ENCODE data around the gene ADCY9. TPM values are rescaled to one million over a fixed set of nuclear protein-coding genes. Genes with fewer than 3 reads are reported as not detected.
A peak's percentile ranks its signal among the peaks of the same experiment; 100 is the strongest.

The ADCY9 gene
- total and polyA plus RNA-seq, 2 experiments from 2014 or later, result 2.2 to 18.3 TPM

DNA sequence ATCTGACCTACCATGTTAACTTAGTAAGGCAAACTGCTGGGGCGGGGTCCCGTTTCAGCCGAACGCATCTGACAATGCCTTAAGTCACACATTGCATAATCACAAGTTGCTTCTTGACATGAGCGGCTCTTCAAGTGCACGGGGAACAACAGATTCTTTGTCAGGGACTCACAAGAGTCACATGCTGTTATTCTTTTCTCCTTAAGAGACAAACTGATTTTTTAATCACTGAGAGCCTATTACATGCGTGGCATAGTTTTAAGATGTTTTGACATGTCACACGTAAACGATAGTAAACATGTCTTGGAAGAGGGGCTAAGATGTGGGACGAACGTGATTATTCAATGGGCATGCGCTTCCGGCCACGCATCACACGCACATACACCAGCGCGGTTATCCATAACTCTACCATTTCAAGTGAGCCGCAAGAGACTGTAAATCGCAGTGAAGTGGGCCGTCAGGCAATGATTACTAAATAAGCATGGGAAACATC, 63.4 kb downstream of the ADCY9 start:
- peaks cover 19% of the 10 kb centered on the region for H3K4me1 Mint-ChIP-seq
- no peaks in the 10 kb centered on the region for H3K36me3 ChIP-seq (ENCODE audit: insufficient read depth)
- H3K9me3 Mint-ChIP-seq, result no peaks in the 10 kb centered on the region; the same call in 2 of the 3 replicates
- no peak overlapping the region for H3K4me2 ChIP-seq
- H3K27me3 ChIP-seq (ENCODE audit: insufficient read depth), result no peaks in the 10 kb centered on the region
- H3K36me3 Mint-ChIP-seq (ENCODE audit: low read depth), result no peaks in the 10 kb centered on the region
- no peak overlapping the region for H2AFZ ChIP-seq
- H3K4me3 Mint-ChIP-seq, result no peak overlapping the region
- H4K20me1 ChIP-seq (replicated peaks; ENCODE audit: insufficient read depth), result no peaks in the 10 kb centered on the region
- no peaks in the 10 kb centered on the region for H3F3A ChIP-seq (replicated peaks; ENCODE audit: low read depth)
- H3K27ac ChIP-seq (ENCODE audit: low read depth), result no peak overlapping the region
- no peaks in the 10 kb centered on the region for H3K79me2 ChIP-seq (replicated peaks; ENCODE audit: insufficient read depth)
- no peak overlapping the region for H3K4me3 ChIP-seq
- H3K27ac Mint-ChIP-seq, result no peak overlapping the region
- DNase-seq (ENCODE audit: low spot score), result no peak
- no peaks in the 10 kb centered on the region for H3K9me2 ChIP-seq (ENCODE audit: insufficient read depth)
- H3K4me1 ChIP-seq (ENCODE audit: insufficient read depth), result peaks cover 9% of the 10 kb centered on the region
- no peaks in the 10 kb centered on the region for H3K27me3 Mint-ChIP-seq (ENCODE audit: insufficient read depth, low read depth, poor library complexity)
- TF ChIP-seq EZH2 (IDR thresholded peaks at IDR 0.05; ENCODE audit: low read depth, unreplicated experiment), result no peak
- TF ChIP-seq STAT1 (IDR thresholded peaks at IDR 0.05; ENCODE audit: unreplicated experiment), result no peak
- TF ChIP-seq, protein P1, sequence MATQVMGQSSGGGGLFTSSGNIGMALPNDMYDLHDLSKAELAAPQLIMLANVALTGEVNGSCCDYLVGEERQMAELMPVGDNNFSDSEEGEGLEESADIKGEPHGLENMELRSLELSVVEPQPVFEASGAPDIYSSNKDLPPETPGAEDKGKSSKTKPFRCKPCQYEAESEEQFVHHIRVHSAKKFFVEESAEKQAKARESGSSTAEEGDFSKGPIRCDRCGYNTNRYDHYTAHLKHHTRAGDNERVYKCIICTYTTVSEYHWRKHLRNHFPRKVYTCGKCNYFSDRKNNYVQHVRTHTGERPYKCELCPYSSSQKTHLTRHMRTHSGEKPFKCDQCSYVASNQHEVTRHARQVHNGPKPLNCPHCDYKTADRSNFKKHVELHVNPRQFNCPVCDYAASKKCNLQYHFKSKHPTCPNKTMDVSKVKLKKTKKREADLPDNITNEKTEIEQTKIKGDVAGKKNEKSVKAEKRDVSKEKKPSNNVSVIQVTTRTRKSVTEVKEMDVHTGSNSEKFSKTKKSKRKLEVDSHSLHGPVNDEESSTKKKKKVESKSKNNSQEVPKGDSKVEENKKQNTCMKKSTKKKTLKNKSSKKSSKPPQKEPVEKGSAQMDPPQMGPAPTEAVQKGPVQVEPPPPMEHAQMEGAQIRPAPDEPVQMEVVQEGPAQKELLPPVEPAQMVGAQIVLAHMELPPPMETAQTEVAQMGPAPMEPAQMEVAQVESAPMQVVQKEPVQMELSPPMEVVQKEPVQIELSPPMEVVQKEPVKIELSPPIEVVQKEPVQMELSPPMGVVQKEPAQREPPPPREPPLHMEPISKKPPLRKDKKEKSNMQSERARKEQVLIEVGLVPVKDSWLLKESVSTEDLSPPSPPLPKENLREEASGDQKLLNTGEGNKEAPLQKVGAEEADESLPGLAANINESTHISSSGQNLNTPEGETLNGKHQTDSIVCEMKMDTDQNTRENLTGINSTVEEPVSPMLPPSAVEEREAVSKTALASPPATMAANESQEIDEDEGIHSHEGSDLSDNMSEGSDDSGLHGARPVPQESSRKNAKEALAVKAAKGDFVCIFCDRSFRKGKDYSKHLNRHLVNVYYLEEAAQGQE (IDR thresholded peaks at IDR 0.05; ENCODE audit: unreplicated experiment), result no peak
- no peak for ATAC-seq

DNA sequence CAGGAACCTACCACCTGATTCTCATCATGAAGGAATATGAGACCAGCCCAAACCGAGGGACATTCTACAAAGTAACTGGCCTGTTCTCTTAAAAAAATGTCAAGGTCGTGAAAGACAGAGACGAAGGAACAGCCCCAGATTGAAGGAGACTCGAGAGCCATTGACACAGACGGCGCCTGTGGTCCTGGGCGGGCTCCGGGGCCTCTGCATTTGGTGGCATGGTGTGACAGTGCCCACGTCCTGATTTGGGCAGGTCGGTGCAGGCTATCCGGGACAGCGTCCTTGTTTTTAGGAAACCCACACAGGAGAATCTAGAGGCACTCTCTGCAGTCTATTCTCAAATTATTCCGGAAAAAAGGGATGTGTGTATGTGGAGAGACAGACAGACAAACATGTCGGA, 64.1 kb downstream of the ADCY9 start:
- no peaks in the 10 kb centered on the region for H4K20me1 ChIP-seq (replicated peaks; ENCODE audit: insufficient read depth)
- H3K9me2 ChIP-seq (ENCODE audit: insufficient read depth), result no peaks in the 10 kb centered on the region
- no peaks in the 10 kb centered on the region for H3K36me3 ChIP-seq (ENCODE audit: insufficient read depth)
- Mint-ChIP-seq H3K4me1 (peaks cover 13% of the 10 kb centered on the region), H3K9me3 (no peaks in the 10 kb centered on the region; the same call in 2 of the 3 replicates), H3K36me3 (ENCODE audit: low read depth) (no peaks in the 10 kb centered on the region; the same call in 2 of the 3 replicates), H3K4me3 (no peak overlapping the region), H3K27me3 (ENCODE audit: insufficient read depth, low read depth, poor library complexity) (no peaks in the 10 kb centered on the region), H3K27ac (no peak overlapping the region)
- H3F3A ChIP-seq (replicated peaks; ENCODE audit: low read depth), result no peaks in the 10 kb centered on the region
- H3K27me3 ChIP-seq (ENCODE audit: insufficient read depth), result no peaks in the 10 kb centered on the region
- H3K4me3 ChIP-seq, result no peak overlapping the region
- H3K27ac ChIP-seq (ENCODE audit: low read depth), result peak overlapping the region; percentile 55; the same call in 1 of the 2 replicates
- peaks cover 9% of the 10 kb centered on the region for H3K4me1 ChIP-seq (ENCODE audit: insufficient read depth)
- no peak for ATAC-seq
- no peak overlapping the region for H3K4me2 ChIP-seq
- no peak overlapping the region for H2AFZ ChIP-seq
- DNase-seq (ENCODE audit: low spot score), result no peak
- no peaks in the 10 kb centered on the region for H3K79me2 ChIP-seq (replicated peaks; ENCODE audit: insufficient read depth)
- TF ChIP-seq JUNB (IDR thresholded peaks at IDR 0.05; ENCODE audit: unreplicated experiment), result no peak
- TF ChIP-seq ZNF114 (CRISPR knock-in tag; IDR thresholded peaks at IDR 0.05), result no peak
- no peak for TF ChIP-seq NANOG (IDR thresholded peaks at IDR 0.05; ENCODE audit: borderline replicate concordance)
- TF ChIP-seq STAT1 (IDR thresholded peaks at IDR 0.05; ENCODE audit: unreplicated experiment), result no peak
- TF ChIP-seq EZH2 (IDR thresholded peaks at IDR 0.05; ENCODE audit: low read depth, unreplicated experiment), result no peak
- TF ChIP-seq POLR2AphosphoS5 (IDR thresholded peaks at IDR 0.05; ENCODE audit: low read depth), result no peak
- TF ChIP-seq, protein P2, sequence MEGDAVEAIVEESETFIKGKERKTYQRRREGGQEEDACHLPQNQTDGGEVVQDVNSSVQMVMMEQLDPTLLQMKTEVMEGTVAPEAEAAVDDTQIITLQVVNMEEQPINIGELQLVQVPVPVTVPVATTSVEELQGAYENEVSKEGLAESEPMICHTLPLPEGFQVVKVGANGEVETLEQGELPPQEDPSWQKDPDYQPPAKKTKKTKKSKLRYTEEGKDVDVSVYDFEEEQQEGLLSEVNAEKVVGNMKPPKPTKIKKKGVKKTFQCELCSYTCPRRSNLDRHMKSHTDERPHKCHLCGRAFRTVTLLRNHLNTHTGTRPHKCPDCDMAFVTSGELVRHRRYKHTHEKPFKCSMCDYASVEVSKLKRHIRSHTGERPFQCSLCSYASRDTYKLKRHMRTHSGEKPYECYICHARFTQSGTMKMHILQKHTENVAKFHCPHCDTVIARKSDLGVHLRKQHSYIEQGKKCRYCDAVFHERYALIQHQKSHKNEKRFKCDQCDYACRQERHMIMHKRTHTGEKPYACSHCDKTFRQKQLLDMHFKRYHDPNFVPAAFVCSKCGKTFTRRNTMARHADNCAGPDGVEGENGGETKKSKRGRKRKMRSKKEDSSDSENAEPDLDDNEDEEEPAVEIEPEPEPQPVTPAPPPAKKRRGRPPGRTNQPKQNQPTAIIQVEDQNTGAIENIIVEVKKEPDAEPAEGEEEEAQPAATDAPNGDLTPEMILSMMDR (conservative IDR thresholded peaks at IDR 0.05; ENCODE audit: low read depth in 2 of 2), result no peak
- TF ChIP-seq EZH2phosphoT487 (IDR thresholded peaks at IDR 0.05; ENCODE audit: unreplicated experiment), result no peak
- TF ChIP-seq CREB1 (CRISPR knock-in tag; IDR thresholded peaks at IDR 0.05; ENCODE audit: low read depth), result no peak
- no peak for TF ChIP-seq ZNF331 (CRISPR knock-in tag; IDR thresholded peaks at IDR 0.05; ENCODE audit: low read depth)
- TF ChIP-seq, protein P3, sequence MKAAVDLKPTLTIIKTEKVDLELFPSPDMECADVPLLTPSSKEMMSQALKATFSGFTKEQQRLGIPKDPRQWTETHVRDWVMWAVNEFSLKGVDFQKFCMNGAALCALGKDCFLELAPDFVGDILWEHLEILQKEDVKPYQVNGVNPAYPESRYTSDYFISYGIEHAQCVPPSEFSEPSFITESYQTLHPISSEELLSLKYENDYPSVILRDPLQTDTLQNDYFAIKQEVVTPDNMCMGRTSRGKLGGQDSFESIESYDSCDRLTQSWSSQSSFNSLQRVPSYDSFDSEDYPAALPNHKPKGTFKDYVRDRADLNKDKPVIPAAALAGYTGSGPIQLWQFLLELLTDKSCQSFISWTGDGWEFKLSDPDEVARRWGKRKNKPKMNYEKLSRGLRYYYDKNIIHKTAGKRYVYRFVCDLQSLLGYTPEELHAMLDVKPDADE (IDR thresholded peaks at IDR 0.05), result no peak
- TF ChIP-seq, protein P1 (IDR thresholded peaks at IDR 0.05; ENCODE audit: unreplicated experiment), result no peak

Measured in GM23338 (cell line).